ENCODE data around the gene METRNL.

DNA sequence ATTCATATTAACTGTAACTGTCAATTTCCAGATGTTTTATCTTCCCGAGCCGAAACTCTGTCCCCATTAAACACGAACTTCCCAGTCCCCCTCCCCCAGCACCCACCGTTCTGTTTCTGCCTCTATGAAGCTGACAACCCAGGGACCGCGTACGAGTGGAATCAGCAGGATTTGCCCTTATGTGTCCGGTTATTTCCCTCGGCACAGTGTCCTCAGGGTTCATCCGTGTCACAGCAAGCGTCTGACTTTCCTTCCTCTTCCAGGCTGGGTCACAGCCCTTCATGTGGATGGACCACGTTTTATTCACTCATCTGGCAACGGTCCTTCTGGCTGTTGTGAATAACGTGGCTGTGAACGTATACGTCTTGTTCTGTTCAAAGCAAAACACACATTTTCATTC, 31.3 kb downstream of the METRNL start:
- TF ChIP-seq, protein P1, sequence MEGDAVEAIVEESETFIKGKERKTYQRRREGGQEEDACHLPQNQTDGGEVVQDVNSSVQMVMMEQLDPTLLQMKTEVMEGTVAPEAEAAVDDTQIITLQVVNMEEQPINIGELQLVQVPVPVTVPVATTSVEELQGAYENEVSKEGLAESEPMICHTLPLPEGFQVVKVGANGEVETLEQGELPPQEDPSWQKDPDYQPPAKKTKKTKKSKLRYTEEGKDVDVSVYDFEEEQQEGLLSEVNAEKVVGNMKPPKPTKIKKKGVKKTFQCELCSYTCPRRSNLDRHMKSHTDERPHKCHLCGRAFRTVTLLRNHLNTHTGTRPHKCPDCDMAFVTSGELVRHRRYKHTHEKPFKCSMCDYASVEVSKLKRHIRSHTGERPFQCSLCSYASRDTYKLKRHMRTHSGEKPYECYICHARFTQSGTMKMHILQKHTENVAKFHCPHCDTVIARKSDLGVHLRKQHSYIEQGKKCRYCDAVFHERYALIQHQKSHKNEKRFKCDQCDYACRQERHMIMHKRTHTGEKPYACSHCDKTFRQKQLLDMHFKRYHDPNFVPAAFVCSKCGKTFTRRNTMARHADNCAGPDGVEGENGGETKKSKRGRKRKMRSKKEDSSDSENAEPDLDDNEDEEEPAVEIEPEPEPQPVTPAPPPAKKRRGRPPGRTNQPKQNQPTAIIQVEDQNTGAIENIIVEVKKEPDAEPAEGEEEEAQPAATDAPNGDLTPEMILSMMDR (IDR thresholded peaks at IDR 0.05; ENCODE audit: low read depth, low read length) = no peak
- TF ChIP-seq EZH2phosphoT487 (IDR thresholded peaks at IDR 0.05; ENCODE audit: low read depth) = no peak
